Skeletal muscle tissue (tissue), 5 donors: Measurements from ENCODE around the gene PRSS58. TPM values are rescaled to one million over a fixed set of nuclear protein-coding genes. Genes with fewer than 3 reads are reported as not detected.

ENCODE experiments used
- H3K27ac ChIP-seq: one replicate; pipeline ENCODE4 v1.7.0; 2013; ENCODE audit warnings: mild to moderate bottlenecking, low read depth, low read length, inconsistent platforms
- H3K27me3 ChIP-seq, 3 donors: one replicate each; pipeline ENCODE4 v1.7.0; 2013; ENCODE audit warnings: low read length in 3 of 3; ENCODE audit not compliant: control insufficient read depth in 3 of 3, insufficient read depth in 3 of 3
- H3K36me3 ChIP-seq, 3 donors: one replicate each; pipeline ENCODE4 v1.7.0; 2013; ENCODE audit warnings: low read length in 3 of 3; ENCODE audit not compliant: control insufficient read depth in 3 of 3, insufficient read depth in 3 of 3
- H3K4me1 ChIP-seq, 3 donors: one replicate each; pipeline ENCODE4 v1.7.0; 2013; ENCODE audit warnings: low read length in 3 of 3, mild to moderate bottlenecking in 3 of 3; ENCODE audit not compliant: control insufficient read depth in 3 of 3, insufficient read depth in 3 of 3
- H3K4me3 ChIP-seq, 3 donors: one replicate each; pipeline ENCODE4 v1.7.0; 2013; ENCODE audit warnings: low read length in 3 of 3
- H3K9ac ChIP-seq, 3 donors: one replicate each; pipeline ENCODE4 v1.7.0; 2013; ENCODE audit warnings: low read length in 3 of 3, mild to moderate bottlenecking in 3 of 3, moderate library complexity in 2 of 3, low read depth in 1 of 3
- H3K9me3 ChIP-seq, 3 donors: one replicate each; pipeline ENCODE4 v1.7.0; 2013; ENCODE audit warnings: low read length in 3 of 3; ENCODE audit not compliant: control insufficient read depth in 3 of 3
- small RNA-seq: library from RNA; depleted of rRNA; stranded (forward); fragments of <200 nt; gene quantifications from one replicate; pipeline ENCODE3, GENCODE V24; 2014
- total RNA-seq: library from RNA; depleted of rRNA; stranded (reverse); fragments of >200 nt; gene quantifications from one replicate; pipeline ENCODE4 v1.2.3, GENCODE V29; 2014
- donor health status: Osteomylitis.

The PRSS58 gene
- total RNA-seq, 1 donor from 2014 or later: not detected

- Histone ChIP-seq H3K4me1 (no peaks in the 10 kb centered on the region), H3K4me3 (no peak overlapping the region)
Measured at GRCh38 chr7:142228537-142229104, 29.2 kb downstream of the PRSS58 start.

More at GRCh38 chr7:142228537-142229104, 29.2 kb downstream of the PRSS58 start:
- H3K9me3 ChIP-seq: no peaks in the 10 kb centered on the region
- H3K27ac ChIP-seq: no peak overlapping the region
- peaks cover 0 to 5% (median 0%) of the 10 kb centered on the region in 3 donors for H3K27me3 ChIP-seq
- H3K36me3 ChIP-seq: no peaks in the 10 kb centered on the region
- H3K9ac ChIP-seq: no peak overlapping the region

Small RNAs within 50 kb of the gene (small RNA-seq; reads per million reads assigned to genes)
- gene TRBV1: not detected

Other genes with a start within 250 kb of the PRSS58 start
- gene MGAM2, start 146.3 kb downstream of the PRSS58 start, total RNA-seq: under 0.01 TPM